ENCODE measurements around the gene HDGF.

HDGF gene

DNA sequence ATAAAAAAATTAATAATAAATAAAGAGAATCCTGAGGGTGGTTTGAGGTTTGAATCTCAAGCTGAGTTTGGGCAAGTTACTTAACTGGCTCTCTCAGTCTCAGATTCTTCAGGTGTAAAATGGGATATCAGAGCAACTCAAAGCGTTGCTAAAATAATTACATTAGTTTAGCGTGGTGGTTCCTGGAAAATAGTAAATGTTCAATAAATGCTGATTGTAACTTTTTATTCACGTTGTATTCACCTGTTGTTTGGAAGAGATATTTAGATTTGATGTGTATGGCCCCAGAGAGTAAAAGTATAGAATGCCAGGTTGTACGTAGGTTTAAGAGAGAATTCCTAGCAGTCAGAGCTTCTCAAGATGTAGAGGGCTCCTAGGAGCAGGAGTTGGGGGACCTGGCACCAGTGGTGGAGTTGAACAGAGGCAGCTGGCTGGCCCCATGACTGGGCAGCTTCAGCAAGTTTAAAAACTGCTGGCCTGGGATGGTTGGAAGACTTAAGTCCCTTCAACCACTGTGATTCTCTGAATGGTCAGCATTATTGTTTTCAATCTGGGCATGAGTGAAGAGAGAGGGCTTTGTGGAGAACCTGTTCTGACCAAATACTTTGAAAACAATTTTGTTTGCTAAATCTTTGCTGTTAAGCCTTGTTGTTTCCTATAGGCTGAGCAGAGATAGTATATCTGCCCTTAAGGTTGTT, 38.3 kb upstream of the HDGF start:
- H3K4me3 ChIP-seq (ENCODE audit: low read depth, low read length) = no peak overlapping the region
- no peak for DNase-seq (ENCODE audit: low read depth)
- TF ChIP-seq, protein P1, sequence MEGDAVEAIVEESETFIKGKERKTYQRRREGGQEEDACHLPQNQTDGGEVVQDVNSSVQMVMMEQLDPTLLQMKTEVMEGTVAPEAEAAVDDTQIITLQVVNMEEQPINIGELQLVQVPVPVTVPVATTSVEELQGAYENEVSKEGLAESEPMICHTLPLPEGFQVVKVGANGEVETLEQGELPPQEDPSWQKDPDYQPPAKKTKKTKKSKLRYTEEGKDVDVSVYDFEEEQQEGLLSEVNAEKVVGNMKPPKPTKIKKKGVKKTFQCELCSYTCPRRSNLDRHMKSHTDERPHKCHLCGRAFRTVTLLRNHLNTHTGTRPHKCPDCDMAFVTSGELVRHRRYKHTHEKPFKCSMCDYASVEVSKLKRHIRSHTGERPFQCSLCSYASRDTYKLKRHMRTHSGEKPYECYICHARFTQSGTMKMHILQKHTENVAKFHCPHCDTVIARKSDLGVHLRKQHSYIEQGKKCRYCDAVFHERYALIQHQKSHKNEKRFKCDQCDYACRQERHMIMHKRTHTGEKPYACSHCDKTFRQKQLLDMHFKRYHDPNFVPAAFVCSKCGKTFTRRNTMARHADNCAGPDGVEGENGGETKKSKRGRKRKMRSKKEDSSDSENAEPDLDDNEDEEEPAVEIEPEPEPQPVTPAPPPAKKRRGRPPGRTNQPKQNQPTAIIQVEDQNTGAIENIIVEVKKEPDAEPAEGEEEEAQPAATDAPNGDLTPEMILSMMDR (IDR thresholded peaks at IDR 0.05; ENCODE audit: control insufficient read depth, extremely low read depth, insufficient read depth) = no peak

DNA sequence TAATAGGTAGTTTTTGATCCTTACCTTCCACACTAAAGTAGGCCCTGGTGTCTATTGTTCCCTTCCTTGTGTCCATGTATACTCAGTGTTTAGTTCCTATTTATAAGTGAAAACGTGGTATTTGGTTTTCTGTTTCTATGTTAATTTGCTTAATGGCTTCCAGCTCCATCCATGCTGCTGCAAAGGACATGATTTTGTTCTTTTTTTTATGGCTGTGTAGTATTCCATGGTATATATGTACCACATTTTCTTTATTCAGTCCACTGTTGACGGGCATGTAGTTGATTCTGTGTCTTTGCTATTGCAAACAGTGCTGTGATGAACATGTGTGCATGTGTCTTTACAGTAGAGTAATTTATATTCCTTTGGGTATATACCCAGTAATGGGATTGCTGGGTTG, 36.7 kb upstream of the HDGF start:
- no peak for DNase-seq (ENCODE audit: low read depth)
- TF ChIP-seq, protein P1 (IDR thresholded peaks at IDR 0.05; ENCODE audit: control insufficient read depth, extremely low read depth, insufficient read depth) = no peak
- no peak overlapping the region for H3K4me3 ChIP-seq (ENCODE audit: low read depth, low read length)

DNA sequence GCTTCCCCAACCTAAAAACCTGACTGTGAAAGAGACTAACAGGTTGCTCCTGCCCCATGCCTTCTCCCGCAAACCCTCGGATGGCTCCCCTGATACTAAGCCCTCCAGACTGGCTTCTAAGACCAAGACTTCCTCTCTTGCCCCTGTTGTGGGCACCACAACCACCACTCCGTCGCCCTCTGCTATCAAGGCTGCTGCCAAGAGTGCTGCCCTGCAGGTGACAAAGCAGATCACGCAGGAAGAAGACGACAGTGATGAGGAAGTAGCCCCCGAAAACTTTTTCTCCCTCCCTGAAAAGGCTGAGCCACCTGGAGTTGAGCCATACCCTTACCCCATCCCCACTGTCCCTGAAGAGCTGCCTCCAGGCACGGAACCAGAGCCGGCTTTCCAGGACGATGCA, 35.2 kb upstream of the HDGF start:
- TF ChIP-seq, protein P1 (IDR thresholded peaks at IDR 0.05; ENCODE audit: control insufficient read depth, extremely low read depth, insufficient read depth) = no peak
- no peak for DNase-seq (ENCODE audit: low read depth)
- no peak overlapping the region for H3K4me3 ChIP-seq (ENCODE audit: low read depth, low read length)

DNA sequence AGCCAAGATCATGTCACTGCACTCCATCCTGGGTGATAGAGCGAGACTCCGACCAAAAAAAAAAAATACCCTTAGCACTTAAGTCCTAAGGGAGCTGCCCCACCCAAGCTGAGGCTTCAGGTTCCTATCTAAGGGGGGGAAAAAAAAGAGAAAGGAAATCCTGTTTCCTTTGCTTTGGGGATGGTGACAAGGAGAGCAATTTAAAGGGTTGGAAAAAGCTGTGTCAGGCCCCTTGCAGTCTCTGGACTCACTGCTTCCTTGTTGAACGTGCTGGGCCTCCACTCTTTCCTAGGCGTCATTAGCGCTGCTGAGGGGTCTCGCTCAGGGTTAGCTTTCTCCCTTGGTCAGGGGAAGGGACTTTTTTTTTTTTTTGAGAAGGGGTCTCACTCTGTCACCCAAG, 34.0 kb upstream of the HDGF start:
- no peak for DNase-seq (ENCODE audit: low read depth)
- no peak overlapping the region for H3K4me3 ChIP-seq (ENCODE audit: low read depth, low read length)
- TF ChIP-seq, protein P1 (IDR thresholded peaks at IDR 0.05; ENCODE audit: control insufficient read depth, extremely low read depth, insufficient read depth) = no peak

DNA sequence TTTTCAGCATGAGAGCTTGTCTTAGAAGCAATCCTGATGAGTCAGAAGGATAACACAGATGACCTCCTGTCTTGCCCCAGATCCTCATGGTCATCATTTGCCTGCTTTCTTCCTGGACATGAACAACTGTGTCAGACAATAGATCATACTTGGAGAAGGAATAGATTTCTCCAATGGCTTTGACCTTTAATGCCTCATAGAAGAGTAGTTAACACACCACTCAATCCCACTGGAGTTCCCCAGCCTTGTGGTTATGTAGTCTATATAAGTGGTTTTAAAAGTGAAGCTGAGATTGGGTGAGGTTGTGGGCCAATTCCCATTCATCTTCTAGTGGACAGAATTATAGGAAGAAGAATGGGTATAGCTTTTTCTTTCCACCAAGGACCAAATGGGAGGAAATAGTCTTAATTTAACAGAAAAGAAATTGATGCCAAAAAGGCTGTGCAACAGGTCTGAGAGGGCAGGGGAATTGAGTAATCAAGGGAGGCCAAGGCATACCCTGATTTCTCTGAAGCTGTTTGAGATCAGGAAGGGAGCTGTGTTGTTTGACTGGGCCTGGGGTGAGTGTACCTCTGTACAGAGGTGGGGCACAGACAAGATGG, 30.2 kb upstream of the HDGF start:
- DNase-seq (ENCODE audit: low read depth) = no peak
- H3K4me3 ChIP-seq (ENCODE audit: low read depth, low read length) = no peak overlapping the region
- TF ChIP-seq, protein P1 (IDR thresholded peaks at IDR 0.05; ENCODE audit: control insufficient read depth, extremely low read depth, insufficient read depth) = no peak

DNA sequence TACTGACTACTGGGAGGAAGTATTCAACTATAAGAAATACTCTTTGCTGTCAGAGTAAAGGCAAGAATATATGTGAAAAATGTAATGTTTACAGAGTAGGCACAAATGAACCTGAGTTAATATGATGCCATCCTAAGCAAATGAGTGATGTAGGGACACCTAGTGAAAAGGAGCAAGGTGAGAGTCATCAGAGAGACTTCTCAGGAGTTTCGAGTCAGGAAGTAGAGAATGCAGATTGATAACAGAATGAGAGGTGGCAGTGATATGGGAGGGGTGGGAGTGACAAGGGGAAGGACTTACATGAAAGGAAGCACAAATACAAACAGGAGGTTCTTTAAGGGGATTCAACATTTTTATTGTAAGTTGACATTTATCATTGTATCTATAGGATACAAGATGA, 26.1 kb upstream of the HDGF start:
- TF ChIP-seq, protein P1 (IDR thresholded peaks at IDR 0.05; ENCODE audit: control insufficient read depth, extremely low read depth, insufficient read depth) = no peak
- H3K4me3 ChIP-seq (ENCODE audit: low read depth, low read length) = no peak overlapping the region
- no peak for DNase-seq (ENCODE audit: low read depth)

DNA sequence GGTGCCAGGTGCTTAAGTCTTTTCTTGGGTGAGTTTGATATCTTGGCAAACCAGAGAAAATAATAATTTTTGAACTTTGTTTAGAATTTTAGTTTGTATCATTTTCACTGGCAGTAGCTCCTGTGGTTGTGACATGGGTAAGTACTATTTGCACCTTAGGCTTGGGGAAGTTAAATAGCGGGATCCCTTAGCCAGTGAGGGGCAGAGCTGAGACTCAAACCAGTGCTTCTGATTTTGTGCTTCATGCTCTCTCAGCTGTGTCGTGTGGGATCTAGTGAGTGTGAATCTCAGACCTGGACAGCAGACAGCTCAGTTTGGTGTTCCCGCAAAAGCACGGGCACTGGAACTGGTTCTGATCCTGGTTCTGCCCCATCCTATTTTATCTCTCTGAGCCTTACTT, 25.5 kb upstream of the HDGF start:
- TF ChIP-seq, protein P1 (IDR thresholded peaks at IDR 0.05; ENCODE audit: control insufficient read depth, extremely low read depth, insufficient read depth) = no peak
- DNase-seq (ENCODE audit: low read depth) = no peak
- no peak overlapping the region for H3K4me3 ChIP-seq (ENCODE audit: low read depth, low read length)
